Left kidney (tissue), 2 donors: ENCODE data around the gene PDE5A. TPM values are rescaled to one million over a fixed set of nuclear protein-coding genes. Genes with fewer than 3 reads are reported as not detected.

Experiments used
- DNase-seq: peaks from one replicate; pipeline ENCODE4 v3.0.0-alpha.2; 2013
- polyA plus RNA-seq: library from polyadenylated mRNA; unstranded; fragments of 120-200 nt; gene quantifications from one replicate; pipeline ENCODE4 v1.2.1, GENCODE V29; 2013; ENCODE audit not compliant: insufficient read length

The PDE5A gene
- polyA plus RNA-seq, 1 donor: 56.0 TPM

DNA sequence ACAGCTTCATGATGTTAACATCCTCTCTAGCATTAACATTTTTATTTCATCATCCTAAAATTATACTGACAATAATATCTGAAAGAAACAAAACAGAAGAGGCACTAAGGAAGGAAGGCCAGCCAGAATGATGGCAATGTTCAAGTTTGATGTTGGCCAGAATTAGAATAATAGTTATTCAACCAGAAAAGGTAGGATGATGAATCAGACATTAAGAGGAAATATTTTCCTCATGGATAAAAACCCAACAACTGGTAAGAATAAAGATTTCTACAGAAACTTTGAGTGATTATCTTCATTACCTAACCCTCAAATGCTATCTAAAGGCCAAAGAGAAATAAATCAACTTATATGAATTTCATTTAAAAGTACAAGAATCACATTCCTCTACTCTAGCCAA, 105.2 kb downstream of the PDE5A start:
- no peak for DNase-seq

DNA sequence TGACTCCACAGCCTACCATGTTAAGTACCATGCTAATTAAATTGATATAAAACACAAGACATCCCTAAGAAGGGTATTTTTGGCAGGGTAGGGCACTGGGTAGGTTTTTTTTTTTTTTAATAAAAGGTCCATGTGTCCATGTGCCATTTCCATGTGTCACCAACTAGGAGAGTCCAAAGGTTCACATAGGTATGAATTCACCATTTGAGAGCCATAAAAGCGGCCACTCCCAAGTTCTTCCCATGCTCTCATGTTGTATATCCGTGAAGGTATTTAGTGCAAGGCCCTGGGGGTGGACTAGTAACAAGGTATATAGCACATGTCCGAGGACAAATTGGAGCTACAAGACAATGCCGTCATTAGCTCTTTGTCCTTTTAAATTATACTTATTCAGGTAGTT, 107.3 kb downstream of the PDE5A start:
- DNase-seq: no peak

GRCh38 chr4:119518915-119519410, 109.6 kb downstream of the PDE5A start:
- DNase-seq: no peak

- DNase-seq: no peak
Measured at GRCh38 chr4:119518230-119518892, 110.2 kb downstream of the PDE5A start.

DNA sequence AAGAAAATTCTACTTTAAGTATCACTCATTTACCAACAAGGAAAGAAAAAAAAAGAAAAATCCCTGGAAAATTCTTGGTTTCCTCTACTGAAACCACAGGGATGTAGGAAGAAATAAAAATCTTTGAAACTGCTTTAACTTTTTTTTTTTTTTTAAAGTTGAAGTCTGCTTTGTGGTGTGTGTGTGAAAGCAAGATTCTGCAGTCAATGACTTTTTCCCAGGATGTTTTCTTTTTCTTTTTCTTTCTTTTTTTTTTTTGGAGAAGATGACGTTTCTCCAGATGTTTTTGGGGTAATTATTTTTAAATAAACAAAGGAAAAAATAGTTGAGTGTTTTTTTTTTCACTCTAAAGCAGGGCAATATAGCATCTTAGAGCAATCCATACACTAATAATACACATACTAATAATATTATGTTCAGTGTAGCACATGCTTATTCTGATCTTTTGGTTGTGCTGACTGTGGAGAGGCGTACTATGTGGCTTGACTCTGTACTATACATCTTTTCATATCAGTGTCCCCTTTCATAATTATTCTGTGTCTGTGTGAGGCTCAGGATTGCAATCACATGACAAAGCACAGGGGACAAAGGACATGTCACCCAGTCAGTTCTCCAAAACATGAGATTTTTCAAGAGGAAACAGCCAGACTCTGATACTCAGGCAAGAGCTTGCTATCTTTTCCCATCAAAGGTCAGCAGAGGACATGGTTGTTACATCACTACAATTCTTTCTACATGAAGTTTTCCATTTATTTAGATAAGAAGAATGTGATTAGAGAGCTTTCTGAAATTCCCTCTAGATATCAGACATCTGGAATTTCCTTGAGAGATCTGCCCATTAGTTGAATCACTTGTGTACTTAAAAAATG, 111.0 kb downstream of the PDE5A start:
- DNase-seq: no peak

DNA sequence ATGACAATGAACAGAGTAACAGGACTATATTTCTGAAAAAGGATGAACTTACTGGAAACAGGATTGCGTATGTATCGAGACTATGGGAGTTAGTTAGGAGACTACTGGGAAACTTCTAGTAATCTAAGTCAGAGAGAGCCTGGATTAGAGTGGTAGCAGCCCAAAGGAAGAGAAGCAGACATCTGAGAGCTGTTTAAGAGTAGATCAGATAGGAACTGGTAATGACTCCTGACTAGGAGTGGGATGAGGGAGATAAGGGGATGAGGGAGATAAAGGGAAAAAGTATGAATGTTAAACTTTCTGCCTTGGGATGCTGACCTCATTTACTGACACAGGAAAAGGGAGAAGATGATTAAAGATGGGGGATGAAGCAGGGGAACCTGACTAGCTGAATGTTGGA, 116.2 kb downstream of the PDE5A start:
- no peak for DNase-seq

DNA sequence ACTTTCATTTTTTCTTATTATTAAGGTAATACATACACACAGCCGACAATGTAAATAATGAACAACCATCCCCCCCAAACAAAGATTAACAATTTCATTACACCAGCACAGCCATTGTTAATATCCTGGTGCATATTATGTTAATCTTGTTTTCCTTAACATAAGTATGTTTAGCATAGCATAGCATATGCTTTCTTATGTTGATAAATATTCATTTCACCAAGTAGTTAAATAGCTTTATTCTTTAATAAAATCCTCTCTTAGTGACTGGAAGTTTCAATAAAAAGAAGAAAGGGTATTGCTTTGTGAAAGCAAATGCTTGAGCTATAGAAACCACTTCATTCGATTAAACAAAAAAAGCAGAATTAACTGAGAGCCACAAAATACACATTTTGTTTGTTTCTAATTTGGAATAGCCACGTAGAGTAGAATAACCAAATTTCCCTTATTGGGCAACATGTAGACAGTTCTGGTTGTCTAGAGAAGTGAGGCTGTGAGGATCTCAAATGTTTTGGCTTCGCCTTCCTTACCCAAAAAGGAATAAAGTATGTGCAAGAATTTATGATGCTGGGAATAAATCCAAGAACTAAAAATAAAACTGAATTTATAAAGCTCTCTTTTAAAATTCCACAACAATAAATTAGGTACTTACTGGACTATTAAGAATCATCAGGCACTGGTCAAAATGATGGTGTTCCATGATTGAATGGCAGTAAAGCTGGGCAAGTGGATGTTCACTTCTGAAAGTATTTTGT, 118.0 kb downstream of the PDE5A start:
- peak; percentile 21 for DNase-seq

GRCh38 chr4:119508281-119508680, 120.3 kb downstream of the PDE5A start:
- DNase-seq: no peak

DNA sequence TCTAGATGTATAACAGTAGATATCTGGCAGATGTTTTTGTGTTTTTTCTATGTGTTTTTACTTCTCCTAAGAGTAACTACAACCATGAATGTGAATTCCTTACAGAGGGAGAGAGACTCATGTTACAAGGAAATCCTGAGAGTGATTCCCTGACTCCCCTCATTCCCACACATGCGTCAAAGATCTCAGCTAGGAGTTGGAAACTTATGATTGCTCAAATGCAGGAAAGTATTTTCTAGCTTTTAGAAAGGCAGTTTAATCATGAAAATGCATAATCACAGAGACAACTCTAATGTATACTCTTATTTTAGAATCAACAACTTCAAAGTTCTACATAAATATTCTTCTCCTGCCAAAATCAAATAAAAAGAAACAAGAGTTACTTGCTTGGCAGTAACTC, 121.8 kb downstream of the PDE5A start:
- DNase-seq: peak; percentile 42

DNA sequence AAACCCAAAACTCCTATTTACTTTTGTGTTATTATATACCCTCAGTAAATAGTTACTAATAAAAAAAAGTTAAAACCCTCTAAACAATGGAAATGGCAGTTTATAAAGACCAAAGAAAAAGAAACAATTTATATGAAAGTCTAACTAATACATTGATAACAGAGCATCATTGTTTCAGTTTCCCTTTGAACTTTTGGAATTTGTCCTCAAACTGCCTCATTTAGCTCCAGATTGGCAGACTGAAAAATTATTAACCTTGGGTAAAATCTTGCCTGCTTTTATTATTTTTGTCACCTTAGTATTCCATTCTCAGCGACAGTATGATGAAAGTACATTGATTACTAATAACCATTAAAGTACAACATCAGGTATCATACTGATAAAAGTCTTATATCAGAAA, 124.0 kb downstream of the PDE5A start:
- DNase-seq: no peak

DNA sequence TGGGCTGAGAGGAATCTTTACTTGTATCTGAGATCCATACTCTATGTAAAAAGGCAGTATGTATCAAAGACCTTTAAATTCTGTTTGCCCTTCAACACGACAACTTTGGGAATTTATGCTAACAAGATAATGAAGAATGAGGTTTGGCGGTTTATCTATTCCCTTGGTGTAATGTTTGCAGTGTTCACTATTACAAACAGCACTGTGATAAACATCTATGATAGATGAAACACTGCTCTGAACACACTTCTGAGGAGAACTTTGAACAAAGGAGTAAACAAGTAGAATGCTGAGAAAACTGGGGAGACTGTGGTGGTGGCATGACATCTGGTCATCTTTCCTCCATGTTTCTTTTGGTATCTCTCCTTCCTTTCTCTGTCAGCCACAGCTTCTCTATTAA, 126.9 kb downstream of the PDE5A start:
- DNase-seq: no peak

DNA sequence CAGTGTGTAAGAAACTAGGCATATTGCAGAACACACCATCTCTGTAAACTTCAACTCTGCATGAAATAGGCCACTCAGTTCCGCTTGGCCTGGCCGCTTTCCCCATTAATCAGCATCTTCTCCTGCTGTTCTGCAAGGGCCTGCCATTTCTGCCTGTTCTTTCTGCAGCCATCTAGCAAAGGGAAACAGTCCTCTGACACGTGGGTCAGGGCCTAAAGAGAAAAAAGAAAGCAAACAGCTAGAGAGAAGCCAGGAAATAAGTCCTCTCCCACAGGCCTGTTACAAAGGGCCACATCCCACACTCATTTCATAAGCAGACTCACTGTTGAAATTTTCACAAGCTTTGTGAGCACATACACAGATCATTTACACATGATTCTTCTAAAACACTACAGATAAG, 130.1 kb downstream of the PDE5A start:
- DNase-seq: peak; percentile 52

DNA sequence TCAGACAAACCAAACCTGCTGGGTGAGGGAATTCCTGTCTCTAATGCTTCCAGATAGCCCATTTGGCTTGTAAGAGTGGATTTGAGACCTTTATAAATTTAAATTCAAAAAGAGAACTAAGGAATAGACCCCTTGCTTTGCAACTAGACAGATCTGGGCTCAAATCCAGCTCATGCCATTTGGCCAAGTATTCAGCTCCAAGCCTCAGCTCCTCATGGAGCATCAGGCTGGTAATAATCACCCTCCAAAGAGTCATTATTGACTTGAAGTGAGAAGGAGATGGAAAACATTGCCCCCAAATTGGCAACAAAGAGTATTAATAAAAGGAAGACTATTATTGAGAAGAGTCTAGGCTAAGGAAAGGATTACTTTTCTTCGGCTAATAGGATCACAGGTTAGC, 134.7 kb downstream of the PDE5A start:
- no peak for DNase-seq

DNA sequence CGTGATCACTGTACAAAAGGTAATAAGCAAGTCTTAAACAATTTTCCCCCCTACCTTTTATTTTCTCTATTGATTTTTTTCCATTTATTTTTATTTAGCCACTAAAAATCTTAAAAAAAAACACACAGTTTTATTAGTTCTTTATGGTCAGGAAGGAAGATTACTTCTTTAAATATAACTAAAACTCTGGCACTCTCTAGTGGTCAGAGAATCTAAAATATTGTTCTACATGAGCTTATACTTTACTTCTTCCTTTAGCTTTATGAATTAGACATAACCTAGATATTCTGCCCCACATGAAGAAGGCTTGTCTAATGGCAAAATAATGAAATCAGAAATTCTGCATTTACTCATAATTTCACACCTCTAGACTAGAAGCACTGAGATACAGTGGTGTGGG, 135.2 kb downstream of the PDE5A start:
- DNase-seq: no peak

- no peak for DNase-seq
Measured at GRCh38 chr4:119490335-119490734, 138.3 kb downstream of the PDE5A start.

- DNase-seq: no peak
Measured at GRCh38 chr4:119489305-119489704, 139.3 kb downstream of the PDE5A start.

DNA sequence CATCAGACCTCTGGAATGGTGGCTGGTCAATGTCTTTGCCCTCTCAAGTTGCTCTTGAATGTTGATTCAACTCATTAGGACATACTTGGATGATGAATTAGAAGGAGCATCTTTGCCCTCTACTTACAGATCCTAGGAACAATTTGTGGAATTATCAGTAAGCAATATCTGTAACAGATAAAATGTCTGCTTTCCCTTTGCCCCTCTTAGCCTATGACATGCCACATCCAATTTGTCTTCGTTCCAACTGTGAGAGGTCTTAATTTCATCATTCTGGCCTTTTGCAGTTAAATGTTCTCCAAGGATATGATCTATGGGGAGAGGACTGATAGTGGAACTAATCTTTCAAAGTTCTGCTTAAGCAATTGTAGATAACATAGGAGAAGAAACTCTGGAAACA, 148.3 kb downstream of the PDE5A start:
- no peak for DNase-seq

GRCh38 chr4:119479835-119480234, 148.8 kb downstream of the PDE5A start:
- DNase-seq: no peak

DNA sequence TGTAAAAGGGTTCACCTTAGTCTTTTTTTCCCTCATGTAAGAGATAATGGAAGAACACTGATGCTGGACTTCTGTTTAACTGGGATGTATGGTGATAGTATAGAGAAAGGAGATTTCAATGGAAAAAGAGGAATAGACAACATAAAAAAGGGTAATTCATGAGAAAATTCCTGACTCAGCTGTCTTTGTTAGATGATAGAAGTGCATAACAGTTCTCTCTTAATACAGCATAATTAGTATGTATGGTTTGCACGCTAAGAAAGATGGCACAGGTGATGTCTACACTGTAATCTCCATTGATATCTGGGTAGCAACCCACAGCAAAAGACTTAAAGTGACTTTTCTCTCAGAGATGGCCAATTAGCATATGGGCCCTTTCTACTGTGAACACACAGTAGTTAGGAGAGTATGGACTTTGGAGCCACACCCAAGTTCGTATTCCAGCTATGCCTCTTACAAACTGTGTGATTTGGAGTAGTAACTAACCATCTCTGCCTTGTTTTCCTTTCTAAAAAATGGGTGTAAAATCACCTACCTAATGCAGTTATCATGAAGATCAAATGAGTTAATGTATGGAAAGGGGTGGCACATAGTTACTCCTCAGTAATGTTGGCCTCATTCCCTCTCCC, 149.3 kb downstream of the PDE5A start:
- no peak for DNase-seq

DNA sequence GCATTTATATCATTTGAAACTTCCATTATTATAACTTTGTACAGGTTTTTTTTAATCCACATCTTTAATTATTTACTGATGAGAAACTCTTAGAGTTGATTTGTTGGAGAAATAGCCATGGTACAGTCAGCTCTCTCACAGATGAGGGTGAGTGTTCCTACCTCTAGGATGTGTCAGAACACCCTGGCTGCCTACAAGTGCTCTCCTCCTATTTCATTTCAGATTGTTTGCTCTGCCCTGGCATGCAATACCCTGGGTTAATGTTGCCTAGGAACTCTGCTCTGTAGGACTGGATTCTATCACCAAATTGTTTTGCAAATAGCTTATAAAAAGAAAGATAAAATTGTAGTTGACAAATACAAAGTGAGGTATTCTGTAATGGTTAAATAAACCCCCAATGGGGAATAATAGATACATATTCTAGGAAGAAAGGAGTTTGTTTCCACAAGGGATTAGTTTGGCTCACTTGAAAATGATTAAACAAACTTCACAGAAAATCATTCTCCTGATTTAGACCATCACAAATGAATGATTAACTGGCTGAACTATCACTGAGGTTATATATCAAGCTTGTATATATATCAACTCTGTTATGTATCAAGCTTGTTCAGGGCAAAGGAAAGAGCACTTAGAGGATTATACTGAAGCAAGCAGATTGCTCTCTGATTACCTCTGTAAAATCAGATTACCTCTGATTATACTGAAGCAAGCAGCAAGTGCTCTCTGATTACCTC, 150.0 kb downstream of the PDE5A start:
- DNase-seq: no peak

DNA sequence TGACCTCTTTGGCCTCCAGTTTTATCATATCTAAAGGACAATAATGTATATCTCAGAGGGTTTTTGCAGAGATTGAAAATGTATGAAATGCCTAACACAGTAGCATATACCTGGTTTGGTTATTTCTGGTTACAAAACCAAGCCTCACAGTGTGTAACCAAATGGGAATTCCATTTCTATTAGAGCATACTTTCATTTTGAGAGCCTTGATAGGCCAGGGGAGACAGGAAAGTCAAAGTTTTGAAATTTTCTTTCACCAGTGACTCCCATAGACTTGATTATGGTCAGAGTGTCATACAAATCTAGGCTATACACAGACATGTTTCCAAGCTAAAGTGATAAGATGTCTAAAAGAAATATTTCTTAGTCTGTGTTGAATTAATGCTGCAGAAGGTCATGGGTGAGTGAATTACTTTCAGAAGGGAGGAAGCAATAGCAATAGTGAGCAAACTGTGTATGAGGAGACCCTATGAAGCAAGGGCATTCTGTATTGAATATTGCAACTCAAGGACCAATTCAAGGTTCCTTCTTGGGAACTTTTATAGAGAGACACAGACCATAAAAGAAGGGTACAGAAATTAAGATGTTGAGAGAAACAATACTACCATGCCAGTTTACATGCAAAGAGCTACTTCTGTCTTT, 151.1 kb downstream of the PDE5A start:
- DNase-seq: no peak
